ENCODE data around the gene PPP1R37. TPM values are rescaled to one million over a fixed set of nuclear protein-coding genes. Genes with fewer than 3 reads are reported as not detected.

The PPP1R37 gene
- total and polyA plus RNA-seq, 2 donors (not counting 1 experiment from before 2014, with no cell fraction given), result 11.3 to 36.0 TPM

- no peak for DNase-seq (ENCODE audit: low read depth in 2 of 2)
- no peaks in the 10 kb centered on the region for H4K20me1 ChIP-seq (ENCODE audit: control insufficient read depth, extremely low read depth, insufficient read depth, low read length)
- H3K4me3 ChIP-seq (replicated peaks in 1 of 4; ENCODE audit: control extremely low read depth in 1 of 4, insufficient read depth in 1 of 4, low read depth in 3 of 4, low read length in 4 of 4), result no peak overlapping the region
- H3K27ac ChIP-seq (ENCODE audit: insufficient read depth, low read length), result no peak overlapping the region
- H3K4me1 ChIP-seq (ENCODE audit: control insufficient read depth, extremely low read depth, insufficient read depth, low read length), result no peaks in the 10 kb centered on the region
- no peaks in the 10 kb centered on the region for H3K79me2 ChIP-seq (ENCODE audit: control insufficient read depth, insufficient read depth, low read length)
- H3K9ac ChIP-seq (ENCODE audit: insufficient read depth, low read length), result no peak overlapping the region
- H2AFZ ChIP-seq (ENCODE audit: low read length), result no peak overlapping the region
- no peaks in the 10 kb centered on the region for H3K9me3 ChIP-seq (ENCODE audit: control insufficient read depth, insufficient read depth, low read depth, low read length)
- peaks cover 19% of the 10 kb centered on the region for H3K36me3 ChIP-seq (ENCODE audit: control insufficient read depth, insufficient read depth, low read length)
- no peak for TF ChIP-seq EZH2 (IDR thresholded peaks at IDR 0.05; ENCODE audit: low read length, missing control alignments)
- TF ChIP-seq CTCF (conservative IDR thresholded peaks at IDR 0.05 in 1 of 2, IDR thresholded peaks at IDR 0.05 in 1 of 2; ENCODE audit: low read depth in 1 of 2, low read length in 2 of 2), result no peak
- H3K4me2 ChIP-seq (ENCODE audit: extremely low read depth, insufficient read depth, low read length), result no peak overlapping the region
- H3K27me3 ChIP-seq (ENCODE audit: control insufficient read depth, insufficient read depth, low read length), result no peaks in the 10 kb centered on the region
These were observed 52.6 kb downstream of the PPP1R37 start for GRCh38 chr19:45145270-45146189.

GRCh38 chr19:45146251-45146650, 53.3 kb downstream of the PPP1R37 start:
- H3K4me2 ChIP-seq (ENCODE audit: extremely low read depth, insufficient read depth, low read length), result no peak overlapping the region
- no peak overlapping the region for H3K4me3 ChIP-seq (replicated peaks in 1 of 4; ENCODE audit: control extremely low read depth in 1 of 4, insufficient read depth in 1 of 4, low read depth in 3 of 4, low read length in 4 of 4)
- H2AFZ ChIP-seq (ENCODE audit: low read length), result no peak overlapping the region
- no peak overlapping the region for H3K9ac ChIP-seq (ENCODE audit: insufficient read depth, low read length)
- TF ChIP-seq CTCF (conservative IDR thresholded peaks at IDR 0.05 in 1 of 2, IDR thresholded peaks at IDR 0.05 in 1 of 2; ENCODE audit: low read depth in 1 of 2, low read length in 2 of 2) (no peak), EZH2 (IDR thresholded peaks at IDR 0.05; ENCODE audit: low read length, missing control alignments) (no peak)
- H3K27ac ChIP-seq (ENCODE audit: insufficient read depth, low read length), result no peak overlapping the region
- H3K79me2 ChIP-seq (ENCODE audit: control insufficient read depth, insufficient read depth, low read length), result no peaks in the 10 kb centered on the region
- H3K9me3 ChIP-seq (ENCODE audit: control insufficient read depth, insufficient read depth, low read depth, low read length), result no peaks in the 10 kb centered on the region
- peaks cover 17% of the 10 kb centered on the region for H3K36me3 ChIP-seq (ENCODE audit: control insufficient read depth, insufficient read depth, low read length)
- DNase-seq (ENCODE audit: low read depth in 2 of 2), result no peak
- H3K4me1 ChIP-seq (ENCODE audit: control insufficient read depth, extremely low read depth, insufficient read depth, low read length), result no peaks in the 10 kb centered on the region
- H4K20me1 ChIP-seq (ENCODE audit: control insufficient read depth, extremely low read depth, insufficient read depth, low read length), result no peaks in the 10 kb centered on the region
- H3K27me3 ChIP-seq (ENCODE audit: control insufficient read depth, insufficient read depth, low read length), result no peaks in the 10 kb centered on the region

- no peaks in the 10 kb centered on the region for H3K27me3 ChIP-seq (ENCODE audit: control insufficient read depth, insufficient read depth, low read length)
- H3K4me1 ChIP-seq (ENCODE audit: control insufficient read depth, extremely low read depth, insufficient read depth, low read length), result no peaks in the 10 kb centered on the region
- H3K9me3 ChIP-seq (ENCODE audit: control insufficient read depth, insufficient read depth, low read depth, low read length), result no peaks in the 10 kb centered on the region
- H2AFZ ChIP-seq (ENCODE audit: low read length), result no peak overlapping the region
- peaks cover 17% of the 10 kb centered on the region for H3K36me3 ChIP-seq (ENCODE audit: control insufficient read depth, insufficient read depth, low read length)
- H4K20me1 ChIP-seq (ENCODE audit: control insufficient read depth, extremely low read depth, insufficient read depth, low read length), result no peaks in the 10 kb centered on the region
- no peak overlapping the region for H3K4me2 ChIP-seq (ENCODE audit: extremely low read depth, insufficient read depth, low read length)
- no peak for TF ChIP-seq CTCF (conservative IDR thresholded peaks at IDR 0.05 in 1 of 2, IDR thresholded peaks at IDR 0.05 in 1 of 2; ENCODE audit: low read depth in 1 of 2, low read length in 2 of 2)
- TF ChIP-seq EZH2 (IDR thresholded peaks at IDR 0.05; ENCODE audit: low read length, missing control alignments), result no peak
- H3K9ac ChIP-seq (ENCODE audit: insufficient read depth, low read length), result no peak overlapping the region
- no peak overlapping the region for H3K27ac ChIP-seq (ENCODE audit: insufficient read depth, low read length)
- H3K4me3 ChIP-seq (replicated peaks in 1 of 4; ENCODE audit: control extremely low read depth in 1 of 4, insufficient read depth in 1 of 4, low read depth in 3 of 4, low read length in 4 of 4), result no peak overlapping the region
- H3K79me2 ChIP-seq (ENCODE audit: control insufficient read depth, insufficient read depth, low read length), result no peaks in the 10 kb centered on the region
- DNase-seq (ENCODE audit: low read depth in 2 of 2), result no peak
These were observed 53.8 kb downstream of the PPP1R37 start for GRCh38 chr19:45146741-45147205.

Data from fibroblast of lung (primary cell).